HEK293 (cell line): Measurements from ENCODE around the gene TCF20.

Experiments used
- CTCF ChIA-PET: fragments of 350-600 bp; formaldehyde crosslinking; extraction: SDS; loops from one replicate; lab custom pipeline; 2021; ENCODE audit warnings: antibody characterized with exemption; lab: Yijun Ruan, JAX
- POLR2A ChIA-PET: fragments of 300-600 bp; formaldehyde crosslinking; extraction: SDS; loops from one replicate; lab custom pipeline; 2020; ENCODE audit warnings: antibody characterized with exemption, inconsistent platforms; lab: Yijun Ruan, JAX
- H3K27ac ChIP-seq: fragments of 200-500 bp; sonication (Bioruptor generic); 2 replicates; pipeline ENCODE4 v1.5.1; 2014; ENCODE audit warnings: low read depth, low read length, control low read depth, inconsistent platforms; ENCODE audit errors: extremely low read depth
- H3K36me3 ChIP-seq, 2 experiments: fragments of 200-500 bp in 1 of 2; sonication (Bioruptor generic) in 1 of 2; 1 replicate in 1 of 2; 2 replicates in 1 of 2; pipeline ENCODE4 v1.5.1; 2014 to 2017; ENCODE audit warnings: inconsistent platforms in 2 of 2, low read length in 2 of 2; ENCODE audit not compliant: control insufficient read depth in 2 of 2, insufficient read depth in 1 of 2
- H3K4me1 ChIP-seq: fragments of 200-500 bp; sonication (Bioruptor generic); 2 replicates; pipeline ENCODE4 v1.5.1; 2014; ENCODE audit warnings: mild to moderate bottlenecking, low read length, inconsistent platforms; ENCODE audit not compliant: control insufficient read depth, insufficient read depth
- H3K4me3 ChIP-seq: 2 replicates; pipeline ENCODE4 v1.5.1; 2011; ENCODE audit warnings: low read depth, mild to moderate bottlenecking, control low read depth, low read length, moderate library complexity
- H3K9me3 ChIP-seq: fragments of 200-500 bp; sonication (Bioruptor generic); 2 replicates; pipeline ENCODE4 v1.5.1; 2014; ENCODE audit warnings: low read depth, low read length, inconsistent platforms; ENCODE audit not compliant: control insufficient read depth, insufficient read depth
- BCL11B ChIP-seq: fragments of 450-650 bp; formaldehyde crosslinking; IDR thresholded peaks from 2 replicates; pipeline ENCODE4 v1.5.1; 2016; ENCODE audit warnings: low read depth, missing biosample characterization, missing genetic modification characterization
- GLIS1 ChIP-seq: fragments of 450-650 bp; formaldehyde crosslinking; IDR thresholded peaks from 2 replicates; pipeline ENCODE4 v1.5.1; 2016; ENCODE audit warnings: missing biosample characterization, missing genetic modification characterization
- IKZF3 ChIP-seq: fragments of 450-650 bp; IDR thresholded peaks from 2 replicates; pipeline ENCODE4 v1.5.0; 2018; ENCODE audit warnings: missing biosample characterization, mild to moderate bottlenecking, missing genetic modification characterization, moderate library complexity
- KLF10 ChIP-seq: fragments of 450-650 bp; IDR thresholded peaks from 2 replicates; pipeline ENCODE4 v1.5.1; 2018; ENCODE audit warnings: missing biosample characterization, mild to moderate bottlenecking, missing genetic modification characterization
- MYNN ChIP-seq: fragments of 450-650 bp; formaldehyde crosslinking; IDR thresholded peaks from 2 replicates; pipeline ENCODE4 v1.5.1; 2016; ENCODE audit warnings: missing biosample characterization, missing genetic modification characterization, borderline replicate concordance
- OVOL3 ChIP-seq: fragments of 450-650 bp; formaldehyde crosslinking; IDR thresholded peaks from 2 replicates; pipeline ENCODE4 v1.5.1; 2016; ENCODE audit warnings: missing biosample characterization, missing genetic modification characterization
- PRDM10 ChIP-seq: fragments of 450-650 bp; formaldehyde crosslinking; IDR thresholded peaks from 2 replicates; pipeline ENCODE4 v1.5.1; 2016; ENCODE audit warnings: missing biosample characterization, missing genetic modification characterization
- REPIN1 ChIP-seq: fragments of 450-650 bp; formaldehyde crosslinking; IDR thresholded peaks from 2 replicates; pipeline ENCODE4 v1.5.1; 2017; ENCODE audit warnings: missing biosample characterization, missing genetic modification characterization, low read depth
- ZBTB44 ChIP-seq: fragments of 450-650 bp; IDR thresholded peaks from 2 replicates; pipeline ENCODE4 v1.5.1; 2018; ENCODE audit warnings: missing biosample characterization, mild to moderate bottlenecking, missing genetic modification characterization
- ZFP37 ChIP-seq: fragments of 450-650 bp; formaldehyde crosslinking; IDR thresholded peaks from 2 replicates; pipeline ENCODE4 v1.5.1; 2016; ENCODE audit warnings: missing biosample characterization, missing genetic modification characterization
- ZNF10 ChIP-seq: fragments of 450-650 bp; formaldehyde crosslinking; IDR thresholded peaks from 2 replicates; pipeline ENCODE4 v1.5.1; 2017; ENCODE audit warnings: missing biosample characterization, missing genetic modification characterization
- ZNF112 ChIP-seq: fragments of 450-650 bp; formaldehyde crosslinking; IDR thresholded peaks from 2 replicates; pipeline ENCODE4 v1.5.0; 2017; ENCODE audit warnings: missing biosample characterization, missing genetic modification characterization
- ZNF175 ChIP-seq: fragments of 450-650 bp; formaldehyde crosslinking; IDR thresholded peaks from 2 replicates; pipeline ENCODE4 v1.5.1; 2016; ENCODE audit warnings: missing biosample characterization, missing genetic modification characterization
- ZNF19 ChIP-seq: fragments of 450-650 bp; formaldehyde crosslinking; IDR thresholded peaks from 2 replicates; pipeline ENCODE4; 2016; ENCODE audit warnings: missing biosample characterization, missing genetic modification characterization, low read depth
- ZNF2 ChIP-seq: fragments of 450-650 bp; formaldehyde crosslinking; IDR thresholded peaks from 2 replicates; pipeline ENCODE4 v1.5.1; 2016; ENCODE audit warnings: missing biosample characterization, missing genetic modification characterization
- ZNF239 ChIP-seq: fragments of 450-650 bp; formaldehyde crosslinking; IDR thresholded peaks from 2 replicates; pipeline ENCODE4 v1.5.1; 2016; ENCODE audit warnings: missing biosample characterization, missing genetic modification characterization
- ZNF280C ChIP-seq: fragments of 450-650 bp; formaldehyde crosslinking; IDR thresholded peaks from 2 replicates; pipeline ENCODE4 v1.5.1; 2016; ENCODE audit warnings: missing biosample characterization, missing genetic modification characterization
- ZNF280D ChIP-seq: fragments of 450-650 bp; formaldehyde crosslinking; IDR thresholded peaks from 2 replicates; pipeline ENCODE4 v1.5.1; 2016; ENCODE audit warnings: missing biosample characterization, missing genetic modification characterization
- ZNF416 ChIP-seq: fragments of 450-650 bp; formaldehyde crosslinking; IDR thresholded peaks from 2 replicates; pipeline ENCODE4 v1.5.1; 2016; ENCODE audit warnings: missing biosample characterization, missing genetic modification characterization
- ZNF48 ChIP-seq: fragments of 450-650 bp; formaldehyde crosslinking; IDR thresholded peaks from 2 replicates; pipeline ENCODE4 v1.5.1; 2016; ENCODE audit warnings: missing biosample characterization, missing genetic modification characterization
- ZNF544 ChIP-seq: fragments of 450-650 bp; formaldehyde crosslinking; IDR thresholded peaks from 2 replicates; pipeline ENCODE4 v1.5.0; 2017; ENCODE audit warnings: missing biosample characterization, missing genetic modification characterization
- ZNF548 ChIP-seq: fragments of 450-650 bp; formaldehyde crosslinking; IDR thresholded peaks from 2 replicates; pipeline ENCODE4 v1.5.1; 2016; ENCODE audit warnings: missing biosample characterization, missing genetic modification characterization

The TCF20 gene

GRCh38 chr22:42292732-42293520, 22.5 kb upstream of the TCF20 start:
- no peaks in the 10 kb centered on the region for H3K9me3 ChIP-seq
- H3K4me1 ChIP-seq, result no peaks in the 10 kb centered on the region
- no peak overlapping the region for H3K4me3 ChIP-seq
- ChIA-PET POLR2A (no interaction called here), CTCF (interaction anchor here (0.6 to 1.7 kb wide), 5 partner anchors 12 to 150 kb away, joined by 3 to 5 read pairs (median 4); no protein-coding TSS in a partner anchor)
- H3K27ac ChIP-seq, result no peak overlapping the region
- TF ChIP-seq GLIS1 (tag by site-specific recombination) (no peak), ZBTB44 (tag by site-specific recombination) (no peak), IKZF3 (tag by site-specific recombination) (no peak), ZNF48 (no peak), ZNF548 (tag by site-specific recombination) (no peak), REPIN1 (no peak), KLF10 (no peak), ZNF544 (no peak), ZNF239 (tag by site-specific recombination) (no peak), ZFP37 (tag by site-specific recombination) (no peak), BCL11B (tag by site-specific recombination) (no peak), ZNF416 (tag by site-specific recombination) (no peak), ZNF280D (no peak), ZNF112 (tag by site-specific recombination) (no peak), ZNF175 (tag by site-specific recombination) (no peak), MYNN (tag by site-specific recombination) (no peak), OVOL3 (tag by site-specific recombination) (no peak)
- H3K36me3 ChIP-seq, result no peaks in the 10 kb centered on the region

- ChIA-PET CTCF (no interaction called here), POLR2A (no interaction called here)
- no peaks in the 10 kb centered on the region for H3K9me3 ChIP-seq
- TF ChIP-seq PRDM10 (no peak), ZNF2 (tag by site-specific recombination) (no peak), ZNF19 (no peak), BCL11B (tag by site-specific recombination) (no peak), ZNF280C (no peak), ZBTB44 (tag by site-specific recombination) (no peak), ZNF10 (tag by site-specific recombination) (no peak)
- no peaks in the 10 kb centered on the region for H3K36me3 ChIP-seq
- H3K27ac ChIP-seq, result no peak overlapping the region
- H3K4me1 ChIP-seq, result no peaks in the 10 kb centered on the region
- no peak overlapping the region for H3K4me3 ChIP-seq
These were observed 20.8 kb upstream of the TCF20 start for GRCh38 chr22:42291287-42291686.
